ENCODE data around the gene KANSL1L.

DNA sequence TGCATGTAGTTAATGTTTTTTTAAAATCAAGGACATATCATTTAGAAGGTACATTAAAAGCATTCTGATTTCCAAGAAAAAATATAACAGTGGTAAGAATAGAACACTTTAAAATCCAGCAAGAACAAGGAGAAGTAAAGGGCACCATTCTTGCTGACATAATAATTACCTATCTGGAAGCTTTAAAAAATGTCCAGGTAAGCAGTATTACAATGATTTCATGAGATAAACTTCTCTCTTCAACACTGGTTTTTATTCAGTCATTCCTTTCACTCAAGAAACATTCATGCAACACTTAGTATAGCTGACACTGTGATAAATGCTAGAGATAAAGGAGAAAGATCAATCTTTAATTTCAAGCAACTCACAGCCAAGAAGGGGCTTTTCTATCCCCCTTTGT lies 2.9 kb upstream of the KANSL1L start:
- TF ChIP-seq ZBTB7A (IDR thresholded peaks at IDR 0.05; ENCODE audit: low read depth): no peak
- no peak for TF ChIP-seq MAX (IDR thresholded peaks at IDR 0.05)
- TF ChIP-seq FOXM1 (IDR thresholded peaks at IDR 0.05; ENCODE audit: borderline replicate concordance, low read depth): no peak
- no peak for TF ChIP-seq YY1 (IDR thresholded peaks at IDR 0.05; ENCODE audit: low read depth)
- TF ChIP-seq REST (IDR thresholded peaks at IDR 0.05; ENCODE audit: low read depth): no peak
